Osteocyte (in vitro differentiated cells): ENCODE measurements around the gene SNRPF. TPM values are rescaled to one million over a fixed set of nuclear protein-coding genes. Genes with fewer than 3 reads are reported as not detected.
A peak's percentile ranks its signal among the peaks of the same experiment; 100 is the strongest.
"Not testable (repeated sequence)": the region's sequence is repeated elsewhere in the genome, so short reads cannot be mapped to it uniquely, and the experiment has no call there.

ENCODE experiments used
- DNase-seq: peaks from one replicate; pipeline ENCODE4 v3.0.0; 2021; ENCODE audit warnings: mixed read lengths; ENCODE audit not compliant: unreplicated experiment; ENCODE audit errors: extremely low spot score
- H3K27ac Mint-ChIP-seq: one replicate; pipeline ENCODE4 v1.8.0; 2021; ENCODE audit warnings: mild to moderate bottlenecking, mixed read lengths; ENCODE audit not compliant: unreplicated experiment
- H3K27me3 Mint-ChIP-seq: one replicate; pipeline ENCODE4 v1.8.0; 2021; ENCODE audit warnings: mixed read lengths; ENCODE audit not compliant: unreplicated experiment
- H3K36me3 Mint-ChIP-seq: one replicate; pipeline ENCODE4 v1.8.0; 2021; ENCODE audit warnings: mixed read lengths; ENCODE audit not compliant: unreplicated experiment
- H3K4me1 Mint-ChIP-seq: one replicate; pipeline ENCODE4 v1.8.0; 2021; ENCODE audit warnings: mixed read lengths; ENCODE audit not compliant: unreplicated experiment
- H3K4me3 Mint-ChIP-seq: one replicate; pipeline ENCODE4 v1.8.0; 2021; ENCODE audit warnings: mild to moderate bottlenecking, moderate library complexity, mixed read lengths; ENCODE audit not compliant: unreplicated experiment
- H3K9me3 Mint-ChIP-seq: one replicate; pipeline ENCODE4 v1.8.0; 2021; ENCODE audit warnings: mixed read lengths; ENCODE audit not compliant: unreplicated experiment
- CTCF ChIP-seq: fragments of 200-600 bp; sonication (generic); IDR thresholded peaks from 2 replicates; pipeline ENCODE4 v1.5.0; 2021; ENCODE audit warnings: antibody characterized with exemption, mild to moderate bottlenecking, moderate library complexity
- long read RNA-seq: library from polyadenylated mRNA; unstranded; transcript quantifications from one replicate; pipeline ENCODE4 v2.0.0, GENCODE V29; 2021
- total RNA-seq: library from RNA; stranded (reverse); gene quantifications from 2 replicates; pipeline ENCODE4 v1.2.1, GENCODE V29; 2021

SNRPF gene
- 15.7 and 18.1 TPM in 2 replicates for total RNA-seq
- long read RNA-seq, transcript SNRPF-201 (4 exons, 1,389 nt) = major isoform, 9 of 13 reads
- long read RNA-seq, partial matches to known transcripts = 2 of 13 reads
- long read RNA-seq, other reads (novel, unspliced or antisense) = 1 of 13 reads

GRCh38 chr12:95858451-95859343 lies at the start of gene SNRPF:
TSS of gene SNRPF (plus strand) at chr12:95858952. CDS start at chr12:95859074, 122 bp downstream.
- DNase-seq = peak; percentile 97
- peak; percentile 29 for TF ChIP-seq CTCF
- peaks cover 17% of the 10 kb centered on the region for H3K36me3 Mint-ChIP-seq
- peaks cover 3% of the 10 kb centered on the region for H3K9me3 Mint-ChIP-seq
- peak within 1 kb of the TSS; percentile 38 for H3K4me3 Mint-ChIP-seq
- H3K27me3 Mint-ChIP-seq = peaks cover 15% of the 10 kb centered on the region
- H3K4me1 Mint-ChIP-seq = peaks cover 9% of the 10 kb centered on the region
- no peak within 1 kb of the TSS for H3K27ac Mint-ChIP-seq

DNA sequence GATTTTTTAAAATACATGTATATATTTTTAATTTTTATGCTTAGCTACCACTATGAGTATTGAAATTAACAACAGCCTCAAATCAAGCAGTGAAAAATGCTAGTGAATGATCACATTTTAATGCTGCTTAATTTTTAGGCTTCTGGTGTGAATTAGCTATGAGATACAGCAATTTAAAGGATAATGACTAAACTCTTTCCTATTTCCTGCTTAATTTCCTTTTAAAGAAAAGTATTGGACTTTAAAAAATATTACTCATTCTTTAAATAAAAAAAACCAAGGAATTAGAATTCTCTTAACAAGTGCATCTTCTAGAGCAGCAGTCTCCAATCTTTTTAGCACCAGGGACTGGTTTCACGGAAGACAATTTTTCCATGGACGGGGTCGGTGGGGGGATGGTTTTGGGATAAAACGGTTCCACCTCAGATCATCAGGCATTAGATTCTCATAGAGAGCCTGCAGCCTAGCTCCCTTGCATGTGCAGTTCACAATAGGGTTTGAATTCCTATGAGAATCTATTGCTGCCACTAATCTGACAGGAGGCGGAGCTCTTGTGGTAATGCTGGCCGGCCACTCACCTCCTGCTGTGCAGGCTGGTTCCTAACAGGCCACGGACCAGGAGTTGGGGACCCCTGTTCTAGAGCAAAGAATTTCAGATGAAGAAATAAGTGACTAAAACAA lies 49.6 kb upstream of the SNRPF start:
- no peak for DNase-seq
- peaks cover 54% of the 10 kb centered on the region for H3K4me1 Mint-ChIP-seq
- no peak overlapping the region for H3K4me3 Mint-ChIP-seq
- peak overlapping the region; percentile 60 for H3K27ac Mint-ChIP-seq
- no peak for TF ChIP-seq CTCF
- no peaks in the 10 kb centered on the region for H3K27me3 Mint-ChIP-seq
- H3K36me3 Mint-ChIP-seq = no peaks in the 10 kb centered on the region
- H3K9me3 Mint-ChIP-seq = no peaks in the 10 kb centered on the region

GRCh38 chr12:95810411-95810810 lies 48.3 kb upstream of the SNRPF start:
- H3K4me3 Mint-ChIP-seq = no peak overlapping the region
- H3K36me3 Mint-ChIP-seq = no peaks in the 10 kb centered on the region
- peak overlapping the region; percentile 40 for H3K27ac Mint-ChIP-seq
- no peaks in the 10 kb centered on the region for H3K9me3 Mint-ChIP-seq
- H3K4me1 Mint-ChIP-seq = peaks cover 46% of the 10 kb centered on the region
- no peaks in the 10 kb centered on the region for H3K27me3 Mint-ChIP-seq
- TF ChIP-seq CTCF = no peak
- DNase-seq = no peak

- H3K36me3 Mint-ChIP-seq, DNase-seq, H3K9me3 Mint-ChIP-seq, H3K4me3 Mint-ChIP-seq, H3K27ac Mint-ChIP-seq, H3K27me3 Mint-ChIP-seq: not testable (repeated sequence)
- peaks cover 31% of the 10 kb centered on the region for H3K4me1 Mint-ChIP-seq
Measured at GRCh38 chr12:95812155-95812554, 46.6 kb upstream of the SNRPF start.

DNA sequence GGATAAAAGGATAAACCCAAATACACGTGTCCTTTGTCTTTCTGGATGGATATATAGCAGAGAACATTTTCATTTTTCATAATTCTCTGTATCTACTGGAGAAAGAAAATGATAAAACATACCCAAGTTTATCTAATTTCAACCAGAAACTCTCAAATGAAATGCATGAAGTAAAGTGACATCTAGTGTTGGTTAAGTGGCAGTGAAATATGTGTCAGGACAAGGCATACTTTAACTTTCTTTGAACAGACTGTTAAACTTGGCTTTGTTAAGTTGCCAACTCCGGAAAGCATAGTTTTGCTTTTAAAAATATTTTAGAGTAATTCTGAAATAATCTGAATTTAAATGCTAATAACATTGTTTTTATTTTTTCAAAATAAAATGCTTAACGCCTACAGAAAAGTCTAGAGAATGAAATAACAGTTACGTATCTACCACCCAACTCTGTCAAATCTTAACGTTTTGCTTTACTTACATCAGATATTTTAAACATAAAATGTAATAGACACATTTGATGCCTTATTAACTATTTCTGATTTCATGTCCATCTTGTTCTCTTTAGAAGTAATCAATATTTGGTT lies 43.0 kb upstream of the SNRPF start:
- H3K9me3 Mint-ChIP-seq = no peaks in the 10 kb centered on the region
- no peak overlapping the region for H3K27ac Mint-ChIP-seq
- H3K4me3 Mint-ChIP-seq = no peak overlapping the region
- H3K36me3 Mint-ChIP-seq = no peaks in the 10 kb centered on the region
- H3K27me3 Mint-ChIP-seq = no peaks in the 10 kb centered on the region
- DNase-seq = no peak
- TF ChIP-seq CTCF = peak; percentile 79
- H3K4me1 Mint-ChIP-seq = peaks cover 16% of the 10 kb centered on the region
